SH-SY5Y (cell line): ENCODE measurements around the gene ANKRD63.

Experiments
- GATA2 ChIP-seq: IDR thresholded peaks from 2 replicates; pipeline ENCODE4 v1.6.1; 2011; ENCODE audit warnings: mild to moderate bottlenecking, low read depth, low read length
- GATA3 ChIP-seq: IDR thresholded peaks from 2 replicates; pipeline ENCODE4 v1.6.1; 2011; ENCODE audit warnings: low read depth, mild to moderate bottlenecking, low read length, moderate library complexity

ANKRD63 gene

GRCh38 chr15:40252141-40252437 is 30.8 kb downstream of the ANKRD63 start:
- TF ChIP-seq GATA3 (no peak), GATA2 (no peak)

GRCh38 chr15:40251486-40252140 is 31.3 kb downstream of the ANKRD63 start:
- TF ChIP-seq GATA2 (no peak), GATA3 (no peak)

- TF ChIP-seq GATA2 (no peak), GATA3 (no peak)
Measured at GRCh38 chr15:40250771-40251483, 31.9 kb downstream of the ANKRD63 start.

- TF ChIP-seq GATA3 (no peak), GATA2 (no peak)
Measured at GRCh38 chr15:40250304-40250656, 32.6 kb downstream of the ANKRD63 start.

GRCh38 chr15:40249477-40250303 is 33.2 kb downstream of the ANKRD63 start:
- TF ChIP-seq GATA2: peak; percentile 87
- TF ChIP-seq GATA3: no peak

- TF ChIP-seq GATA2 (no peak), GATA3 (no peak)
Measured at GRCh38 chr15:40248006-40248783, 34.7 kb downstream of the ANKRD63 start.

GRCh38 chr15:40247406-40247971 is 35.4 kb downstream of the ANKRD63 start:
- no peak for TF ChIP-seq GATA2

- TF ChIP-seq GATA2: no peak
Measured at GRCh38 chr15:40246496-40247280, 36.2 kb downstream of the ANKRD63 start.

- TF ChIP-seq GATA2 (no peak), GATA3 (no peak)
Measured at GRCh38 chr15:40245666-40246450, 37.0 kb downstream of the ANKRD63 start.

- TF ChIP-seq GATA3: no peak
Measured at GRCh38 chr15:40244961-40245523, 37.8 kb downstream of the ANKRD63 start.

- TF ChIP-seq GATA3: no peak
Measured at GRCh38 chr15:40243126-40243810, 39.6 kb downstream of the ANKRD63 start.

- TF ChIP-seq GATA2: no peak
- TF ChIP-seq GATA3: no peak
Measured at GRCh38 chr15:40242601-40243000, 40.3 kb downstream of the ANKRD63 start.

GRCh38 chr15:40242213-40242599 is 40.7 kb downstream of the ANKRD63 start:
- TF ChIP-seq GATA2: no peak
- no peak for TF ChIP-seq GATA3
